22Rv1 (cell line): ENCODE data around the gene PTPN2.

Experiments used
- ZFX ChIP-seq: fragments of 450-650 bp; IDR thresholded peaks from 2 replicates; pipeline ENCODE4 v1.6.1; 2017; ENCODE audit warnings: antibody characterized with exemption, borderline replicate concordance
- TF ChIP-seq, protein P1 (sequence below): fragments of 450-650 bp; IDR thresholded peaks from 2 replicates; pipeline ENCODE4 v1.5.1; 2017; ENCODE audit warnings: mild to moderate bottlenecking

DNA sequence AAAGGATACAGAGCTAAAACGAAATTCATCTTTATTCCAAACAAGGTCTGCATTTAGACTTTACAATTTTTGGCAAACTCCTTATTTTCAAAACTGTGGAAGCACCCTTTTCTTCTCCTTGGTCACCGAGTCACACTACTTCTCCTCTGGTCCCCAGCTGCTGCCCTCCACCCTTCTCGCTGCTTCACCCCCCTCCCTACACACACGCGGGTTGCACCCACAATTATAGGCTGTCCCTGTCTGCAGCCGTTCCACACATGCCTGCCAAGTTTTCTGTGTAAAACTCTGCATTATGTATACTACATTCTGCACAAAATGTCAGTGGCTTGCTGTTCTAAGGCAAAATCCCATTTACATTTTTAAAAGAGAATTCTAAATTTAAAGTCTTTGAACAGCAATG, 63.5 kb downstream of the PTPN2 start:
- TF ChIP-seq, protein P1, sequence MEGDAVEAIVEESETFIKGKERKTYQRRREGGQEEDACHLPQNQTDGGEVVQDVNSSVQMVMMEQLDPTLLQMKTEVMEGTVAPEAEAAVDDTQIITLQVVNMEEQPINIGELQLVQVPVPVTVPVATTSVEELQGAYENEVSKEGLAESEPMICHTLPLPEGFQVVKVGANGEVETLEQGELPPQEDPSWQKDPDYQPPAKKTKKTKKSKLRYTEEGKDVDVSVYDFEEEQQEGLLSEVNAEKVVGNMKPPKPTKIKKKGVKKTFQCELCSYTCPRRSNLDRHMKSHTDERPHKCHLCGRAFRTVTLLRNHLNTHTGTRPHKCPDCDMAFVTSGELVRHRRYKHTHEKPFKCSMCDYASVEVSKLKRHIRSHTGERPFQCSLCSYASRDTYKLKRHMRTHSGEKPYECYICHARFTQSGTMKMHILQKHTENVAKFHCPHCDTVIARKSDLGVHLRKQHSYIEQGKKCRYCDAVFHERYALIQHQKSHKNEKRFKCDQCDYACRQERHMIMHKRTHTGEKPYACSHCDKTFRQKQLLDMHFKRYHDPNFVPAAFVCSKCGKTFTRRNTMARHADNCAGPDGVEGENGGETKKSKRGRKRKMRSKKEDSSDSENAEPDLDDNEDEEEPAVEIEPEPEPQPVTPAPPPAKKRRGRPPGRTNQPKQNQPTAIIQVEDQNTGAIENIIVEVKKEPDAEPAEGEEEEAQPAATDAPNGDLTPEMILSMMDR: no peak
- no peak for TF ChIP-seq ZFX
